Motor neuron (in vitro differentiated cells): ENCODE data around the gene PACRG. TPM values are rescaled to one million over a fixed set of nuclear protein-coding genes. Genes with fewer than 3 reads are reported as not detected.
A peak's percentile ranks its signal among the peaks of the same experiment; 100 is the strongest.

Experiments
- ATAC-seq, 8 experiments: fragments of 200-7000 bp; cut with Tn5 transposase; replicated peaks in 6 of 8; 2 replicates each; pipeline ENCODE4 v1.8.0; 2021; ENCODE audit warnings: mild to moderate bottlenecking in 8 of 8, moderate library complexity in 8 of 8
- H3K27ac ChIP-seq, 2 donors: fragments of 250-450 bp; sonication (Bioruptor Pico); 2 replicates each; pipeline ENCODE4 v1.9.0; 2021; ENCODE audit warnings: antibody characterized with exemption in 2 of 2, mild to moderate bottlenecking in 2 of 2, moderate library complexity in 1 of 2
- H3K4me1 ChIP-seq, 2 donors: fragments of 250-450 bp; sonication (Bioruptor Pico); replicated peaks in 1 of 2; 2 replicates each; pipeline ENCODE4 v1.6.1; 2021; ENCODE audit warnings: antibody characterized with exemption in 2 of 2, mild to moderate bottlenecking in 2 of 2, moderate library complexity in 1 of 2
- H3K4me3 ChIP-seq, 5 donors: fragments of 250-450 bp; sonication (Bioruptor Pico); 2 replicates each; pipeline ENCODE4 v1.9.0; 2021; ENCODE audit warnings: antibody characterized with exemption in 5 of 5, mild to moderate bottlenecking in 5 of 5, moderate library complexity in 4 of 5
- WGBS, 10 experiments: fragments of 450-650 bp; shearing (Covaris generic); methylation state at CpG; one replicate each; pipeline ENCODE4 v1.0.0; 2022; 5-methylcytosine and 5-hydroxymethylcytosine counted together
- in situ Hi-C, 9 experiments: fragments of 400-800 bp; cut with MboI; loops; one replicate each; pipeline ENCODE4 v1.15.0; 2021; ENCODE audit warnings: low sequenced_read_pairs in 9 of 9, low pct_unique_long_range_greater_than_20kb in 2 of 9; ENCODE audit not compliant: unreplicated experiment in 9 of 9
- total RNA-seq, 8 experiments: library from RNA; unstranded; fragments of 300-600 nt; gene quantifications; 2 replicates each; pipeline versions ENCODE4 v1.2.3 to v1.2.4, GENCODE V29; 2022

PACRG gene
- total RNA-seq, 8 experiments from 2014 or later, result 4.7 to 47.9 (median 11.9) TPM; not detected in 3

GRCh38 chr6:162698440-162698839 lies 29.3 kb upstream of the PACRG start:
- Histone ChIP-seq H3K4me1 (peaks cover 5 to 10% of the 10 kb centered on the region in 2 donors), H3K27ac (no peak overlapping the region), H3K4me3 (no peak overlapping the region)
- ATAC-seq, result no peak
- in situ Hi-C loops, result no loop called here

GRCh38 chr6:162699961-162700360 lies 27.8 kb upstream of the PACRG start:
- 0 to 100% (median 60%) methylated on average over 1 to 2 of the region's 2 CpGs; no CpG with 5 or more reads in 2 of the 10 experiments for WGBS, 10 experiments
- in situ Hi-C loops, result no loop called here
- H3K27ac ChIP-seq, result no peak overlapping the region
- peaks cover 5 to 8% of the 10 kb centered on the region in 2 donors for H3K4me1 ChIP-seq
- ATAC-seq, result no peak
- no peak overlapping the region for H3K4me3 ChIP-seq

- 29 to 92% (median 82%) methylated on average over 2 to 3 of the region's 3 CpGs for WGBS, 10 experiments
- H3K4me1 ChIP-seq, result peaks cover 5 to 6% of the 10 kb centered on the region in 2 donors
- in situ Hi-C loops, result no loop called here
These were observed 26.8 kb upstream of the PACRG start for GRCh38 chr6:162700966-162701365.

GRCh38 chr6:162701551-162701950 lies 26.2 kb upstream of the PACRG start:
- Histone ChIP-seq H3K27ac (no peak overlapping the region), H3K4me1 (peaks cover 6 to 9% of the 10 kb centered on the region in 2 donors), H3K4me3 (no peak overlapping the region)
- WGBS, 10 experiments, result 75 to 100% (median 80%) methylated on average over 1 of the region's 1 CpG; no CpG with 5 or more reads in 6 of the 10 experiments
- in situ Hi-C loops, result no loop called here
- ATAC-seq, result no peak

More at GRCh38 chr6:162700966-162701365, 26.8 kb upstream of the PACRG start:
- H3K27ac ChIP-seq, result no peak overlapping the region
- no peak overlapping the region for H3K4me3 ChIP-seq
- no peak for ATAC-seq

GRCh38 chr6:162702446-162702845 lies 25.3 kb upstream of the PACRG start:
- Histone ChIP-seq H3K4me3 (no peak overlapping the region), H3K27ac (no peak overlapping the region), H3K4me1 (peaks cover 6 to 10% of the 10 kb centered on the region in 2 donors)
- in situ Hi-C loops, result no loop called here
- ATAC-seq, result no peak
- 0 to 92% (median 56%) methylated on average over 1 to 2 of the region's 2 CpGs; no CpG with 5 or more reads in 1 of the 10 experiments for WGBS, 10 experiments

- H3K4me3 ChIP-seq, result no peak overlapping the region
- in situ Hi-C loops, result no loop called here
- H3K4me1 ChIP-seq, result peaks cover 6 to 10% of the 10 kb centered on the region in 2 donors
- no peak for ATAC-seq
- no peak overlapping the region for H3K27ac ChIP-seq
- WGBS, 10 experiments, result 50 to 100% (median 79%) methylated on average over 1 to 3 of the region's 4 CpGs; no CpG with 5 or more reads in 2 of the 10 experiments
These were observed 23.8 kb upstream of the PACRG start for GRCh38 chr6:162704001-162704400.

- H3K27ac ChIP-seq, result no peak overlapping the region
- H3K4me3 ChIP-seq, result no peak overlapping the region
- 29 to 100% (median 83%) methylated on average over 1 to 4 of the region's 4 CpGs; no CpG with 5 or more reads in 1 of the 10 experiments for WGBS, 10 experiments
- H3K4me1 ChIP-seq, result peaks cover 6 to 10% of the 10 kb centered on the region in 2 donors
- in situ Hi-C loops, result no loop called here
- no peak for ATAC-seq
These were observed 22.0 kb upstream of the PACRG start for GRCh38 chr6:162705736-162706135.

GRCh38 chr6:162706232-162706631 lies 21.5 kb upstream of the PACRG start:
- no peak overlapping the region for H3K27ac ChIP-seq
- 37 to 100% (median 84%) methylated on average over 1 to 6 of the region's 6 CpGs; no CpG with 5 or more reads in 1 of the 10 experiments for WGBS, 10 experiments
- H3K4me1 ChIP-seq, result peaks cover 6 to 10% of the 10 kb centered on the region in 2 donors
- in situ Hi-C loops, result no loop called here
- ATAC-seq, result peak in 1 of 8 experiments; percentile 37
- H3K4me3 ChIP-seq, result no peak overlapping the region

- Histone ChIP-seq H3K4me3 (no peak overlapping the region), H3K27ac (no peak overlapping the region), H3K4me1 (peaks cover 6 to 8% of the 10 kb centered on the region in 2 donors)
- in situ Hi-C loops, result no loop called here
- ATAC-seq, result no peak
- WGBS, 10 experiments, result 49 to 100% (median 83%) methylated on average over 2 to 6 of the region's 6 CpGs; no CpG with 5 or more reads in 3 of the 10 experiments
These were observed 18.8 kb upstream of the PACRG start for GRCh38 chr6:162708971-162709370.

- Histone ChIP-seq H3K27ac (no peak overlapping the region), H3K4me1 (peaks cover 11 to 13% of the 10 kb centered on the region in 2 donors), H3K4me3 (no peak overlapping the region)
- in situ Hi-C loops, result no loop called here
- no peak for ATAC-seq
- WGBS, 10 experiments, result 54 to 94% (median 87%) methylated on average over 2 to 4 of the region's 4 CpGs; no CpG with 5 or more reads in 4 of the 10 experiments
These were observed 18.3 kb upstream of the PACRG start for GRCh38 chr6:162709431-162709830.

GRCh38 chr6:162710419-162710818 lies 17.4 kb upstream of the PACRG start:
- in situ Hi-C loops, result no loop called here
- H3K4me1 ChIP-seq, result peaks cover 17% of the 10 kb centered on the region in 2 donors
- 20 to 100% (median 100%) methylated on average over 1 of the region's 1 CpG; no CpG with 5 or more reads in 5 of the 10 experiments for WGBS, 10 experiments
- ATAC-seq, result peak in 3 of 8 experiments; percentile 25 to 83 (median 48)
- no peak overlapping the region for H3K4me3 ChIP-seq
- no peak overlapping the region for H3K27ac ChIP-seq

GRCh38 chr6:162710936-162711335 lies 16.8 kb upstream of the PACRG start:
- Histone ChIP-seq H3K27ac (no peak overlapping the region), H3K4me1 (peaks cover 17% of the 10 kb centered on the region in 2 donors), H3K4me3 (no peak overlapping the region)
- in situ Hi-C loops, result no loop called here
- ATAC-seq, result no peak
- 0 to 100% (median 80%) methylated on average over 1 to 2 of the region's 2 CpGs; no CpG with 5 or more reads in 6 of the 10 experiments for WGBS, 10 experiments

GRCh38 chr6:162711376-162711775 lies 16.4 kb upstream of the PACRG start:
- H3K27ac ChIP-seq, result no peak overlapping the region
- WGBS, 10 experiments, result 43 to 100% (median 75%) methylated on average over 1 to 3 of the region's 4 CpGs; no CpG with 5 or more reads in 3 of the 10 experiments
- no peak for ATAC-seq
- in situ Hi-C loops, result no loop called here
- H3K4me1 ChIP-seq, result peaks cover 15 to 17% of the 10 kb centered on the region in 2 donors
- no peak overlapping the region for H3K4me3 ChIP-seq

GRCh38 chr6:162712694-162713093 lies 15.1 kb upstream of the PACRG start:
- Histone ChIP-seq H3K27ac (no peak overlapping the region), H3K4me3 (no peak overlapping the region), H3K4me1 (peaks cover 12 to 17% of the 10 kb centered on the region in 2 donors)
- ATAC-seq, result no peak
- WGBS, 10 experiments, result 71 to 100% (median 90%) methylated on average over 1 to 2 of the region's 2 CpGs; no CpG with 5 or more reads in 3 of the 10 experiments
- in situ Hi-C loops, result no loop called here
